Tibial nerve (tissue), 4 donors: Measurements from ENCODE around the gene GCN1. TPM values are rescaled to one million over a fixed set of nuclear protein-coding genes. Genes with fewer than 3 reads are reported as not detected.
"Not testable (repeated sequence)": the region's sequence is repeated elsewhere in the genome, so short reads cannot be mapped to it uniquely, and the experiment has no call there.

Experiments used
- DNase-seq, 2 donors: peaks; one replicate each; pipeline ENCODE4 v3.0.0-alpha.2; 2019; ENCODE audit warnings: low spot score in 2 of 2
- H3K27ac ChIP-seq, 4 donors: fragments of 200-600 bp; sonication (generic) in 3 of 4; one replicate each; pipeline ENCODE4 v1.5.1; 2017 to 2019; ENCODE audit warnings: mild to moderate bottlenecking in 1 of 4
- H3K27me3 ChIP-seq, 2 donors: fragments of 200-600 bp; sonication (generic) in 1 of 2; one replicate each; pipeline versions ENCODE4 v1.5.1 to v1.6.0; 2017 to 2019
- H3K36me3 ChIP-seq, 3 donors: fragments of 200-600 bp; sonication (generic); one replicate each; pipeline ENCODE4 v1.5.1; 2018 to 2019
- H3K4me1 ChIP-seq, 4 donors: fragments of 200-600 bp; sonication (generic) in 3 of 4; one replicate each; pipeline ENCODE4 v1.5.1; 2017 to 2019
- H3K4me3 ChIP-seq, 4 donors: fragments of 200-600 bp; sonication (generic) in 3 of 4; one replicate each; pipeline ENCODE4 v1.5.1; 2017 to 2019; ENCODE audit warnings: mild to moderate bottlenecking in 1 of 4, moderate library complexity in 1 of 4
- H3K9me3 ChIP-seq, 4 donors: fragments of 200-600 bp; sonication (generic) in 3 of 4; one replicate each; pipeline ENCODE4 v1.5.1; 2017 to 2019
- EP300 ChIP-seq, 2 donors: sonication (generic); formaldehyde crosslinking; IDR thresholded peaks; one replicate each; pipeline ENCODE4 v1.6.1; 2017; ENCODE audit warnings: antibody characterized with exemption in 2 of 2, mild to moderate bottlenecking in 1 of 2
- POLR2A ChIP-seq, 2 donors: fragments of 450-650 bp; IDR thresholded peaks; one replicate each; pipeline ENCODE4 v1.6.1; 2017; ENCODE audit warnings: antibody characterized with exemption in 2 of 2, mild to moderate bottlenecking in 2 of 2, moderate library complexity in 2 of 2
- WGBS, 2 donors: methylation state at CpG; one replicate each; pipeline ENCODE4 v1.1.5; 2018; 5-methylcytosine and 5-hydroxymethylcytosine counted together
- total RNA-seq, 4 donors: library from RNA; depleted of rRNA; stranded (reverse); fragments of >200 nt; gene quantifications; one replicate each; pipeline ENCODE4 v1.1.0, GENCODE V29; 2016
- TF ChIP-seq, protein P1 (sequence below), 5 experiments: fragments of 200-600 bp in 3 of 5; fragments of 450-650 bp in 2 of 5; sonication (generic) in 3 of 5; IDR thresholded peaks; one replicate each; pipeline ENCODE4 v1.5.1; 2016 to 2019; ENCODE audit warnings: antibody characterized with exemption in 5 of 5, mild to moderate bottlenecking in 3 of 5, moderate library complexity in 2 of 5

Gene GCN1
- total RNA-seq, 4 donors from 2014 or later = 44.6 to 138 (median 106) TPM

DNA sequence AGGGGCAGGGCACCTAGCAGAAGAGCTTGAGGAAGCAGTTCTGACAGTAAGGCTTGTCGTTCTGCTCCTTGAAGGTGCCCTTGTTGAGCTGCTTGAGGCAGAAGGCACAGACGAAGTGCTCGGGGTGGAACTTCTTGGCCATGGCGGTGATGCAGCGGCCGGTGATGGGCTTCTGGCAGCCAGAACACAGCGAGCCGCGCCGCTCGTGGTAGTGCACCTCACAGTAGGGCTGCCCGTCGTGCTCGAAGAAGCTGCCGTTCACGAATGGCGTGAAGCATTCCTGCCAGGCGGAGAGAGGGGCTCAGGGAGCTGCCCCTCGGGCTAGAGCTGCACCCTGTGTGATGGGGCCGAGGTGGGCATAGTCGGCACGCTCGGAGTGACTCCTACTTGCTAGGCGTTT lies 17.8 kb upstream of the GCN1 start:
- TF ChIP-seq POLR2A (IDR thresholded peaks at IDR 0.05) = no peak
- TF ChIP-seq EP300 (IDR thresholded peaks at IDR 0.05) = no peak
- TF ChIP-seq, protein P1, sequence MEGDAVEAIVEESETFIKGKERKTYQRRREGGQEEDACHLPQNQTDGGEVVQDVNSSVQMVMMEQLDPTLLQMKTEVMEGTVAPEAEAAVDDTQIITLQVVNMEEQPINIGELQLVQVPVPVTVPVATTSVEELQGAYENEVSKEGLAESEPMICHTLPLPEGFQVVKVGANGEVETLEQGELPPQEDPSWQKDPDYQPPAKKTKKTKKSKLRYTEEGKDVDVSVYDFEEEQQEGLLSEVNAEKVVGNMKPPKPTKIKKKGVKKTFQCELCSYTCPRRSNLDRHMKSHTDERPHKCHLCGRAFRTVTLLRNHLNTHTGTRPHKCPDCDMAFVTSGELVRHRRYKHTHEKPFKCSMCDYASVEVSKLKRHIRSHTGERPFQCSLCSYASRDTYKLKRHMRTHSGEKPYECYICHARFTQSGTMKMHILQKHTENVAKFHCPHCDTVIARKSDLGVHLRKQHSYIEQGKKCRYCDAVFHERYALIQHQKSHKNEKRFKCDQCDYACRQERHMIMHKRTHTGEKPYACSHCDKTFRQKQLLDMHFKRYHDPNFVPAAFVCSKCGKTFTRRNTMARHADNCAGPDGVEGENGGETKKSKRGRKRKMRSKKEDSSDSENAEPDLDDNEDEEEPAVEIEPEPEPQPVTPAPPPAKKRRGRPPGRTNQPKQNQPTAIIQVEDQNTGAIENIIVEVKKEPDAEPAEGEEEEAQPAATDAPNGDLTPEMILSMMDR (IDR thresholded peaks at IDR 0.05) = no peak
- WGBS, 2 donors = 93 to 94% methylated on average over 20 to 23 of the region's 24 CpGs
- H3K36me3 ChIP-seq = peaks cover 2 to 96% (median 32%) of the 10 kb centered on the region in 3 donors

DNA sequence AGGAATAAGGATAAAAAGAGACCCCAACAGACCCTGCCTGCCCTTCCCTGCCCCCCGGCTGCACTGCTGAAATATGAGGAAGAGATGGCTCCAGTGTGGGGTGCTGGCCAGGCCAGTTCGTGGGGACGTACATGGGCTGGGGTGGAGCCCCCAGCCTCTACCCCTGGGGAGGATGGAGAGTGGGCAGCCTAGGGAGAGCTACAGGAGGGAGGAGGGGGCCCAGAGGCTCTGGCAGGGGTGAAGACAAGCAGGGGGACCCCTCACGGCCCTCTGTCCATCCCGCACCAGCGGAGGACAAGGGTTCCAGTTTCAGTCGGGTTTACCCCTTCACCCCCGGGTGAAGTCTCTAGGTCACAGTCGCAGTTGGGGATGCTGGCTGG lies 17.4 kb upstream of the GCN1 start:
- no peak overlapping the region for H3K4me3 ChIP-seq
- no peak for DNase-seq
- no peaks in the 10 kb centered on the region for H3K27me3 ChIP-seq
- peaks cover 2 to 96% (median 32%) of the 10 kb centered on the region in 3 donors for H3K36me3 ChIP-seq
- H3K9me3 ChIP-seq = no peaks in the 10 kb centered on the region
- no peak for TF ChIP-seq EP300 (IDR thresholded peaks at IDR 0.05)
- TF ChIP-seq POLR2A (IDR thresholded peaks at IDR 0.05) = no peak
- TF ChIP-seq, protein P1 (IDR thresholded peaks at IDR 0.05) = no peak
- peaks cover 0 to 7% (median 0%) of the 10 kb centered on the region in 4 donors for H3K4me1 ChIP-seq
- WGBS, 2 donors = 73 to 79% methylated on average over 9 of the region's 9 CpGs
- no peak overlapping the region for H3K27ac ChIP-seq

More for the DNA sequence above, 17.8 kb upstream of the GCN1 start:
- Histone ChIP-seq H3K4me3 (no peak overlapping the region), H3K9me3 (no peaks in the 10 kb centered on the region), H3K27me3 (no peaks in the 10 kb centered on the region), H3K4me1 (peaks cover 0 to 7% (median 0%) of the 10 kb centered on the region in 4 donors), H3K27ac (no peak overlapping the region)
- no peak for DNase-seq

DNA sequence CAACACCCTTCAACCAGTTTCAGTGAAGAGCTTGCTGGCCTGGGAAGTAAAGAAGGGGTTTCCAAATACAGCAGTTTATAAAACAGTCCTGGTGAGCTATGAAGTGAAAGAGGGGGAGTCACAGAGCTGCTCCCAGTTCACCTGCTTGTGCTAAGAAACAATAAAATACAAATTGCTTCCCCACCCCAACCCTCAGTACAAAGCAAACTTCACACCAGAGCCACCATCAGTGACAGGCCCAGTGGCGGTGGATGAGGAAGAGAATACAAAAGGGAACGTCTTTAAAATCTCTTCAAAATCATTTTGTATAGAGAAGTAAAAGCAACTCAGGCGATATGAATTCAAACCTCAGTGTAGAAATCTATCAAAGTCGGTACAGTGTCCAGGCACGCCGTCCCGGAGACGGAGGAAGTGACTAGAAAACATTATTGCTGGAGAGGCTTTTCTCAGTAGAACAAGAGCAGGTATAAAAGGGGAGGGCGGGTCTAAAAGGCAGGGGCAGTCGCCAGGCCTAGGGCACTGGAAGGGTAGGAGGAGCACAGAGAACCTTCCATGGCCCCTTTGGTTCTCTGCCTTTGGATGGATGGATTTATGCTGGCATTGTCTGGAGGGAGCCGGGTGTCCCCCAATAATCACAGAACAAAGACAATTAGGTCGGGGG lies 16.9 kb upstream of the GCN1 start:
- Histone ChIP-seq H3K4me1 (peaks cover 0 to 3% (median 0%) of the 10 kb centered on the region in 4 donors), H3K9me3 (no peaks in the 10 kb centered on the region), H3K4me3 (no peak overlapping the region), H3K27ac (no peak overlapping the region), H3K27me3 (no peaks in the 10 kb centered on the region), H3K36me3 (peaks cover 2 to 96% (median 32%) of the 10 kb centered on the region in 3 donors)
- peak in 1 of 2 donors; percentile 3 for TF ChIP-seq EP300 (IDR thresholded peaks at IDR 0.05)
- TF ChIP-seq, protein P1 (IDR thresholded peaks at IDR 0.05) = no peak
- DNase-seq = no peak
- WGBS, 2 donors = 79% methylated on average over 12 of the region's 12 CpGs

DNA sequence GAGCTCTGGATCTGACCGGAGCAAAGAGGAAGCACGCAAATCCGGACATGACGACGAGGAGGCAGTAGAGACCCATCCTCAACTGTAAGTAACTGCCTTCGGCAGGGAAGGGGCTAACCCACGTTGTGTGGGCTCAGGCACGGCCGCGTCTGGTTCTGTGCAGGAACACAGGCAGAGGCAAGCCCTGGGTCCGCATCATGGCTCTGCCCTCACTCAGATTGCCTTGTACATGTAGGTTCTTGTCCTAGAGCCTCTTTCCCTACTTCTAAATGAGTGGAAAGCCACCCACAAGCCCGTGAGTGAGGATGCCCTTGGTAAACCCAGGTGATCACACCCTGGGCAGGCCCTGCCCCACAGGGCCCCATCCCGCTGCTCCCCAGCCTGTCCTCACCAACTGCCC lies 15.3 kb upstream of the GCN1 start:
- WGBS, 2 donors = 93% methylated on average over 13 of the region's 13 CpGs
- TF ChIP-seq POLR2A (IDR thresholded peaks at IDR 0.05) = no peak
- TF ChIP-seq EP300 (IDR thresholded peaks at IDR 0.05) = no peak
- TF ChIP-seq, protein P1 (IDR thresholded peaks at IDR 0.05) = no peak
- no peak overlapping the region for H3K4me3 ChIP-seq
- no peaks in the 10 kb centered on the region for H3K27me3 ChIP-seq
- no peaks in the 10 kb centered on the region for H3K4me1 ChIP-seq
- no peak for DNase-seq
- H3K27ac ChIP-seq = no peak overlapping the region
- H3K9me3 ChIP-seq = no peaks in the 10 kb centered on the region
- peaks cover 0 to 86% (median 30%) of the 10 kb centered on the region in 3 donors for H3K36me3 ChIP-seq

DNA sequence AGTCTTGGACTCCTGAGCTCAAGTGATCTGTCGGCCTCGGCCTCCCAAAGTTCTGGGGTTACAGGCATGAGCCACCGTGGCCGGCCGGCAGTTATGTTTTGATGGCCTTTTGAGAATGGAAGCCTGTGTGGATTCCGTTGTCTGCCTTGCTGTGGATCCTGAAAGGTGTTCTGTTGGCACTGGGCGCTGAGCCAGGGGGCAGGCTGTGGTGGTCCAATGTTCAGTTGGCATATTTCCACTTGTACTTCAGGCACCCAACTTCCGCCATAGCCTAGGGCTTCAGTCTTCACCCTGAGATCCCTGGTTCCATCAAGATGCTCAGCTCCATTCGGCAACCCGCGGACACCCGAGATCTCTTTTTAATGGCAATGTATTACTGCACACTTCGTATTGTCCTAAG lies 12.7 kb upstream of the GCN1 start:
- Histone ChIP-seq H3K27ac (no peak overlapping the region), H3K4me3 (no peak overlapping the region), H3K9me3 (no peaks in the 10 kb centered on the region), H3K36me3 (peaks cover 0 to 65% (median 7%) of the 10 kb centered on the region in 3 donors), H3K27me3 (no peaks in the 10 kb centered on the region), H3K4me1 (peaks cover 0 to under 1% (median 0%) of the 10 kb centered on the region in 4 donors)
- DNase-seq = no peak
- WGBS, 2 donors = 90 to 91% methylated on average over 13 of the region's 13 CpGs
- TF ChIP-seq, protein P1 (IDR thresholded peaks at IDR 0.05) = no peak
- TF ChIP-seq POLR2A (IDR thresholded peaks at IDR 0.05) (no peak), EP300 (IDR thresholded peaks at IDR 0.05) (no peak)

DNA sequence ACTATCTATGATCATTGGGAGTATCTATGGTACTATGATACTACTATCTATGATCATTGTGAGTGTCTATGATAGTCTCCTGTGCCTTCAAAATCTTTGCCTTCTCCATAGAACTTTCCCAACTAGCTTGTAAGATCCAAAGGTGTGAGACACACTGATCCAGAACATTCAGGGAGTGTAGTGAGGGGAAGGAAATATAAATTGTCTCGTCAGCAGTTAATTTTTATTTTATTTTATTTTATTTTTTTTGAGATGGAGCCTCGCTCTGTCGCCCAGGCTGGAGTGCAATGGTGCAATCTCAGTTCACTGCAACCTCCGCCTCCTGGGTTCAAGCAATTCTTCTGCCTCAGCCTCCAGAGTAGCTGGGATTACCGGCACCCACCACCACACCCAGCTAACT lies 12.3 kb upstream of the GCN1 start:
- H3K27me3 ChIP-seq, H3K9me3 ChIP-seq, H3K4me3 ChIP-seq, H3K4me1 ChIP-seq, H3K27ac ChIP-seq, DNase-seq: not testable (repeated sequence)
- peaks cover 0 to 61% (median 3%) of the 10 kb centered on the region in 3 donors for H3K36me3 ChIP-seq
- WGBS, 2 donors = 95 to 96% methylated on average over 5 of the region's 5 CpGs
